DMS 273 (cell line): ENCODE measurements around the gene C12orf54.
A peak's percentile ranks its signal among the peaks of the same experiment; 100 is the strongest.
"Not testable (repeated sequence)": the region's sequence is repeated elsewhere in the genome, so short reads cannot be mapped to it uniquely, and the experiment has no call there.

Experiments
- DNase-seq: peaks from one replicate; lab custom pipeline; 2025; ENCODE audit not compliant: unreplicated experiment; lab: John Stamatoyannopoulos, UW

Gene C12orf54

GRCh38 chr12:48482198-48482597, at the start of gene C12orf54:
Gene C12orf54, plus strand, starts transcription at chr12:48482498. Its CDS starts 799 bp downstream, at chr12:48483297.
- DNase-seq = no peak

GRCh38 chr12:48434016-48434415, 48.3 kb upstream of the C12orf54 start:
- not testable (repeated sequence) for DNase-seq

- no peak for DNase-seq
Observed at GRCh38 chr12:48441069-48441468, 41.2 kb upstream of the C12orf54 start.

GRCh38 chr12:48442179-48442847, 40.0 kb upstream of the C12orf54 start:
- peak; percentile 0 for DNase-seq

GRCh38 chr12:48445538-48445937, 36.8 kb upstream of the C12orf54 start:
- DNase-seq = no peak

GRCh38 chr12:48446161-48446776, 36.0 kb upstream of the C12orf54 start:
- DNase-seq = no peak

GRCh38 chr12:48447755-48448154, 34.5 kb upstream of the C12orf54 start:
- DNase-seq = no peak

GRCh38 chr12:48451372-48451771, 30.9 kb upstream of the C12orf54 start:
- no peak for DNase-seq

GRCh38 chr12:48452961-48453360, 29.3 kb upstream of the C12orf54 start:
- DNase-seq = not testable (repeated sequence)

GRCh38 chr12:48454667-48455066, 27.6 kb upstream of the C12orf54 start:
- peak; percentile 7 for DNase-seq

- no peak for DNase-seq
Observed at GRCh38 chr12:48455116-48455515, 27.2 kb upstream of the C12orf54 start.

GRCh38 chr12:48459259-48459658, 23.0 kb upstream of the C12orf54 start:
- no peak for DNase-seq

GRCh38 chr12:48469027-48469426, 13.3 kb upstream of the C12orf54 start:
- not testable (repeated sequence) for DNase-seq

GRCh38 chr12:48472259-48472658, 10.0 kb upstream of the C12orf54 start, which contains the start of gene ANP32D:
Gene ANP32D, plus strand, starts transcription at chr12:48472559. Its CDS starts 106 bp downstream, at chr12:48472665.
- no peak for DNase-seq

GRCh38 chr12:48473061-48473460, 9.2 kb upstream of the C12orf54 start:
- no peak for DNase-seq

- DNase-seq = not testable (repeated sequence)
Observed at GRCh38 chr12:48474497-48474896, 7.8 kb upstream of the C12orf54 start.

GRCh38 chr12:48482930-48483329, 632 bp downstream of the C12orf54 start:
- no peak for DNase-seq

- DNase-seq = no peak
Observed at GRCh38 chr12:48486261-48486660, 4.0 kb downstream of the C12orf54 start.

- no peak for DNase-seq
Observed at GRCh38 chr12:48486679-48487078, 4.4 kb downstream of the C12orf54 start.

GRCh38 chr12:48489012-48489411, 6.7 kb downstream of the C12orf54 start:
- DNase-seq = no peak

GRCh38 chr12:48489456-48489855, 7.2 kb downstream of the C12orf54 start:
- DNase-seq = not testable (repeated sequence)

- not testable (repeated sequence) for DNase-seq
Observed at GRCh38 chr12:48500281-48500680, 18.0 kb downstream of the C12orf54 start.
